ENCODE results near the gene POP4.

- no peak for TF ChIP-seq CTCF (IDR thresholded peaks at IDR 0.05)
- TF ChIP-seq POLR2A (IDR thresholded peaks at IDR 0.05), result no peak
- no peak for TF ChIP-seq EP300 (IDR thresholded peaks at IDR 0.05)
Measured at GRCh38 chr19:29624489-29625185, 18.6 kb downstream of the POP4 start.
